Effector memory CD4-positive, alpha-beta T cell (primary cell): Measurements from ENCODE around the gene ZFHX3.

ENCODE experiments used
- DNase-seq, 3 donors: peaks; one replicate each; pipeline ENCODE4 v3.0.0-alpha.2; 2020
- H3K27ac ChIP-seq: 2 replicates; pipeline ENCODE4 v1.7.0; 2013; ENCODE audit warnings: mild to moderate bottlenecking, low read length, moderate library complexity; ENCODE audit not compliant: insufficient read depth, poor library complexity, severe bottlenecking
- H3K27me3 ChIP-seq: replicated peaks from 2 replicates; pipeline ENCODE4 v1.7.0; 2013; ENCODE audit warnings: mild to moderate bottlenecking, low read length; ENCODE audit not compliant: insufficient read depth, control insufficient read depth, poor library complexity, severe bottlenecking
- H3K36me3 ChIP-seq: 2 replicates; pipeline ENCODE4 v1.7.0; 2013; ENCODE audit warnings: mild to moderate bottlenecking, low read length, moderate library complexity; ENCODE audit not compliant: control insufficient read depth, insufficient read depth
- H3K4me1 ChIP-seq: 2 replicates; pipeline ENCODE4 v1.7.0; 2013; ENCODE audit warnings: low read length, mild to moderate bottlenecking; ENCODE audit not compliant: control insufficient read depth, insufficient read depth, poor library complexity, severe bottlenecking
- H3K4me3 ChIP-seq: 2 replicates; pipeline ENCODE4 v1.7.0; 2013; ENCODE audit warnings: low read length, low read depth, mild to moderate bottlenecking; ENCODE audit not compliant: insufficient read depth, poor library complexity, severe bottlenecking
- H3K9me3 ChIP-seq: 2 replicates; pipeline ENCODE4 v1.7.0; 2013; ENCODE audit warnings: mild to moderate bottlenecking, low read length, moderate library complexity; ENCODE audit not compliant: control insufficient read depth

The ZFHX3 gene

DNA sequence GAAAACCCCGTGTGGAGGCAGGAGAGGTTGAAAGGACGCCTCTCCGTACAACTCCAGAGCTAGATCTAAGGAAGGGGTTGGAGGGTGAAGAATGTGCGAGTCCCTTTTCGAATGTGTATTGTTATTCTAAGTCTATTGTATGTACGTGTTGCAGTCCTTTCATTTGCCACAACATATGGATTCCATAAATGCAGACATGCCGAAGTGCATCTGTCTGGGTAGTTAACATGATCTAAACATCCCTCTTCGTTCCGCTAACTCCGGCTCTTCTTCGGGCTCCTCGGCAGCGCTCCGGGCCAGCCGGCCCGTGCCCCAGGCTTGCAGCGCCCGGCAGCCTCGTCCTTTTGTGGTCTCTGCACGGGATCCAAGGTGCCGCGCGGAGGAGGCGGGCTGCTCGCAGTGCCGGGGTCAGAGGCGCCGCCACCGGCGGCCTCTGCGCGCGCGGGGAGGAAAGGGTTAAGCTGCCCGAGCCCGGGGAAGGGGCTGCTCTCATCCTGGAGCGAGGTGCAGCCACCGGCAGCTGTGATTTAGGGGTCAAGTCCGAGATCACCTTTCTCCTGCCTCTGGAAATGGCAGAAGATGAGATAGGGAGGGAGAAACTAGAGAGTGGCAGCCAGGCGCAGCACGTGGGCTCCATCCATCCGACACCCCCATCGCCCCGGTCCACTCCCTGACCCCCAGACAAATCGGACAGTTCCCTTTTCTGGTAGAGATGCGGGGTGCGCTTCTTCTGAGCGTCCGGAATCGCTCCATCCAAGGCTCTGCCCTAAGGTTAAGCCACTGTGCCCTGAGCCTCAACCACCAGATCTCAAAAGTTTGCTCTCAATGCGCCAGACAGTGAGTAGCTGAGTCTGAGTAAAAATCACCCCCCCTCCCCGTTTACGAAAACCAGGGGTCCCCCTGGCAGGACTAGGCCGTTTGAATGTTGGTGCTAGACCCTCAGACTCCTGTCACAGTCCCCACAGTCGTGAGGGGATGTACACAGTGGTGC lies 15.1 kb upstream of the ZFHX3 start:
- H3K4me1 ChIP-seq: no peaks in the 10 kb centered on the region
- H3K4me3 ChIP-seq: no peak overlapping the region
- no peak for DNase-seq
- H3K9me3 ChIP-seq: no peaks in the 10 kb centered on the region
- no peaks in the 10 kb centered on the region for H3K36me3 ChIP-seq
- H3K27ac ChIP-seq: no peak overlapping the region
- peaks cover 16% of the 10 kb centered on the region for H3K27me3 ChIP-seq

DNA sequence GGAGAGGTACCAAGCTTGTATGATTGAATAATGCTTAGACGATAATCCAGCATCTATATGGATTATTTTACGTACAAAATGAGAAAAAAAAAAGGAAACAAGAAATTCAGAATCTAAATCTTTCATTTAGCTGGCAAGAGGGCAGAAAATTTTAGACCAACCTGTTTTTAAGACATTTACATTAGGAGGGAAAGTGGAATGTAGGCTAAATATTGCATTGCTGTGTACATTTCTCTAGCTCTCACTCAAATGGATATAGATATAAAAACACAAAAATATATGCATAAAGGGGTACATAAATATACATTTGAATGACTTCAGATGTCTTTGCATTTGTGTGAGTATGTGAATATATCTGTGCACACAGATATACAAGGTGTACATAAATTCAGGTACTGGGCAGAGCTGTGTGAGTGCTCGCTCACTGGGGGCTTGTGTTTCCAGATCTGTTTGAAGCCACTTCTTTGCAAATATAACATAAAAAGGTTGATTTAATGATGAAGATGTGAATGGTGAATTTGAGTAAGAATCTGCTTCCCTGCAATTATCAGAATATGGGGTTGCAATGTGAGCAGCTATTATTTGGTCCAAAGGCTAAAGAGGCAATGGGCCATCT lies 14.2 kb upstream of the ZFHX3 start:
- no peak overlapping the region for H3K27ac ChIP-seq
- H3K27me3 ChIP-seq: peaks cover 16% of the 10 kb centered on the region
- H3K4me3 ChIP-seq: no peak overlapping the region
- H3K9me3 ChIP-seq: no peaks in the 10 kb centered on the region
- no peaks in the 10 kb centered on the region for H3K4me1 ChIP-seq
- DNase-seq: no peak
- H3K36me3 ChIP-seq: no peaks in the 10 kb centered on the region

DNA sequence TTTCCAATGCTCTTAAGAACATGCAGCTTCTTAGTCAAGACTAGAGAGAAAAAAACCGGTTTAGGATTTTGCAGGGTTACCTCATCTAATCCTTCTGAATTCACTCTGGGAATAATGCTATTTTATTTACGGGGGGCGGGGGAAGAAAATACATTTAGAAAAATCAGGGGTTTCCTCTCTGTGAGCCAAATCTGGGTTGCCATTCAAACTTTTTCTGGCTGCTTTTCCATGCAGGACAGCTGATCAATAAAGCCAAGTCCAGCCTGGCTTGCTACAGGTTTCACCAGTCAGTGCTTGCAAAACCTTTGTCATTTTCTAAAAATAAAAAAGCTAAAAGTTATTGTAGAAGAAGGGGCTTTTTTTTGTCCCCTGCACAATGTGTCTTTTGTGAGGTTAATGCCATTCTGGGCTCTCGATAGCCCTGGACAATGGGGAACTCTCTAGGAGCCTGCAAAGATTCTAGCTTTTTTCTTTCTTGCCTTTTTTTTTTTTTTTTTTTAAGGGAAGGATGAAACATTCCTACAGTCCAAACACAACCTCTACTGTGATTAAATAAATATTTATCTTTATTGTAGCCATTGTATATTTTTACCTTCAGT lies 13.1 kb upstream of the ZFHX3 start:
- no peak overlapping the region for H3K4me3 ChIP-seq
- no peaks in the 10 kb centered on the region for H3K4me1 ChIP-seq
- H3K27me3 ChIP-seq: peaks cover 17% of the 10 kb centered on the region
- no peak overlapping the region for H3K27ac ChIP-seq
- DNase-seq: no peak
- H3K9me3 ChIP-seq: no peaks in the 10 kb centered on the region
- H3K36me3 ChIP-seq: no peaks in the 10 kb centered on the region

DNA sequence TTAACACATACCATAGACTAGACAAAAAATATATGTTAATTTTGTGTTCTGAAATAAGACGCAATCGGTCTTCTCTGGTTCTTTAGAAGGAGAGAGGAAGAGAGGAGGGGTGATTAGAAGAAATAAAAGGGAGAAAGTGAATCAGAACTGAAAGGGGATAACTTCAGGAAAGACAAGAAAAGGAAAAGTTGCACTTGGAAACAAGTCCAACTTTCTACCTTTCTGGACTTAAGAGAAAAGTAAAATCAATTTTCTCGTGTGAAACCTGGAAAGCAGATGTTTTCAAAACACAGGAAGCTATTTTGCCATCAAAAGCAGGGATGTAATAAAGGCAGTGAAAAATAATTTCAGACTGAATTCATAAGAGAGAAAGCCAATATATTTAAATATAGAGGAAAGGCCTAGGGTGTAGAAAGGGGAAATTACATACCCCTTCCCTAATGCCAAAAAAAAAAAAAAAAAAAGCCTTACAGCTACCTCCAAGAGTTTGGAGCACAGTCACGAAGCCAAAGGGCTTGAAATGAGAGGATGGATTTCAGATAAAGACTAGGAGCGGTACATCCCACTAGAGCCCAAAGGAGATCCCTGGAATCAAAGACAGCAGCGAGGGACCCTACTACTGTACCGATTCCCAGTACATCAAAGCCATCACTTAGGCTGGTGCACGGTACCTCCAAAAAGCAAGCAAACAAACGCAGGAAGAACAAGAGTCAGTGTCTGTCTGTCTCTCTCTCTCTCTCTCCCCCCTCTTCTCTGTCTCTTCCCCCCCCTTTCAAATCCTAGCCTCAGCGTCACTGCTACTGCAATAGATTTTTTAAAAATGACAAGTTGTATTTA lies 12.1 kb upstream of the ZFHX3 start:
- H3K4me3 ChIP-seq: no peak overlapping the region

DNA sequence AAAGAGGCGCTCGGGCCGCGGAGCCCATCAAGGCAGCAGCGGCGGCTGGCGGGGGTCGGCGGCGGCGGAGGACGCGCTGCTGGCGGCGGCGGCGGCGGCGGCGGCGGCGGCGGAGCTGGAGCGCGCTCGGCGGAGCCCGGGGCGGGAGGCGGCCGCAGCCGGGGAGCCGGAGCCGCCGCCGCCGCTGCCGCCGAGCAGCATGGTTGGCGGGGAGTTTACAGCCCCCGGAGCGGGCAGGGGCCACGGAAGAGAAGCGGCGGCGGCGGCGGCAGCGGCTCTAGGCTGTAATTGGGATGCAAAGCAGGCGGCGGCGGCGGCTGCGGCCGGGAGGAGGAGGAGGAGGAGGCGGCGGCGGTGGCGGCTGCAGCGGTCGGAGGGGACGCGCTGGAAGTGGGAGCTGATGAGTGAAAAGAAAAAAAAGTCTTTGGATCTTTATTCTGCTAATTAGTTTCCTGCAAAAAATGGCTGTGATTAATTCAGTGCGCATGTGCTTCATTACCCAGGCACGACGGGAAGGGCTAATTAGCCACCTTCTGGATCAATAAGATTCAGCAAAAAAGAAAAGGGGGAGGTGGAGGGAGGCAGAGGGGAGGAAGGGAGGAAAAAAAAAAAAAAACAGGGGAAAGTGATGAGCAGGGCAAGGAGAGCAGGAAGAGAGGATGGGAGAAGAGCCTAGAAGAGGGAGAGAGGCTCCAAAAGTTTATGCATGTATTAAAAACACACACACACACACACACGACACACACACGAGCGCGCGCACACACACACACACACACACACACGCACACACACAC lies 10.9 kb upstream of the ZFHX3 start:
- no peaks in the 10 kb centered on the region for H3K9me3 ChIP-seq
- DNase-seq: no peak
- H3K27me3 ChIP-seq: peaks cover 12% of the 10 kb centered on the region
- H3K27ac ChIP-seq: no peak overlapping the region
- H3K4me3 ChIP-seq: peak overlapping the region; percentile 53
- H3K36me3 ChIP-seq: no peaks in the 10 kb centered on the region
- H3K4me1 ChIP-seq: no peaks in the 10 kb centered on the region

More for the DNA sequence above, 12.1 kb upstream of the ZFHX3 start:
- Histone ChIP-seq H3K9me3 (no peaks in the 10 kb centered on the region), H3K27me3 (peaks cover 18% of the 10 kb centered on the region), H3K27ac (no peak overlapping the region), H3K36me3 (no peaks in the 10 kb centered on the region), H3K4me1 (no peaks in the 10 kb centered on the region)
- DNase-seq: no peak

DNA sequence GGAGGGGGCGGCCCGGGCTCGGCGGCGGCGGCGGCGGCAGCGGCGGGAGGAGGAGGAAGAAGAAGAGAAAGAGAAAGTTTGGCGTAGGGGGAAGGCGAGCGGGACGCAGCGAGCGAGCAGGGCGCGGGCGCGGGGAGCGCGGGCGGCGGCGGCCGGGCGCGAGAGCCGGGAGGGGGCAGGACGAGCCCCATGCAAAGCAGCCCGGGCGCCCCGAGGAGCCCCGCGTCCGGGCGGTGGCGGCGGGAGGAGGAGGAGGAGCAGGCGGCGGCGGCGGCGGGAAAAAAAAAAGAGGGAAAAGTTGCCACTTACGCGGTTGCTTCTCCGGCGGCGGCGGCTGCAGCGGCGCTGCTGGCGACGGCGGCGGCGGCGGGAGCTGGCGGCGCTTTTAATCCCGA lies 10.3 kb upstream of the ZFHX3 start:
- Histone ChIP-seq H3K36me3 (no peaks in the 10 kb centered on the region), H3K27ac (no peak overlapping the region), H3K4me3 (peak overlapping the region; percentile 39), H3K9me3 (no peaks in the 10 kb centered on the region), H3K27me3 (peaks cover 11% of the 10 kb centered on the region), H3K4me1 (no peaks in the 10 kb centered on the region)
- no peak for DNase-seq

DNA sequence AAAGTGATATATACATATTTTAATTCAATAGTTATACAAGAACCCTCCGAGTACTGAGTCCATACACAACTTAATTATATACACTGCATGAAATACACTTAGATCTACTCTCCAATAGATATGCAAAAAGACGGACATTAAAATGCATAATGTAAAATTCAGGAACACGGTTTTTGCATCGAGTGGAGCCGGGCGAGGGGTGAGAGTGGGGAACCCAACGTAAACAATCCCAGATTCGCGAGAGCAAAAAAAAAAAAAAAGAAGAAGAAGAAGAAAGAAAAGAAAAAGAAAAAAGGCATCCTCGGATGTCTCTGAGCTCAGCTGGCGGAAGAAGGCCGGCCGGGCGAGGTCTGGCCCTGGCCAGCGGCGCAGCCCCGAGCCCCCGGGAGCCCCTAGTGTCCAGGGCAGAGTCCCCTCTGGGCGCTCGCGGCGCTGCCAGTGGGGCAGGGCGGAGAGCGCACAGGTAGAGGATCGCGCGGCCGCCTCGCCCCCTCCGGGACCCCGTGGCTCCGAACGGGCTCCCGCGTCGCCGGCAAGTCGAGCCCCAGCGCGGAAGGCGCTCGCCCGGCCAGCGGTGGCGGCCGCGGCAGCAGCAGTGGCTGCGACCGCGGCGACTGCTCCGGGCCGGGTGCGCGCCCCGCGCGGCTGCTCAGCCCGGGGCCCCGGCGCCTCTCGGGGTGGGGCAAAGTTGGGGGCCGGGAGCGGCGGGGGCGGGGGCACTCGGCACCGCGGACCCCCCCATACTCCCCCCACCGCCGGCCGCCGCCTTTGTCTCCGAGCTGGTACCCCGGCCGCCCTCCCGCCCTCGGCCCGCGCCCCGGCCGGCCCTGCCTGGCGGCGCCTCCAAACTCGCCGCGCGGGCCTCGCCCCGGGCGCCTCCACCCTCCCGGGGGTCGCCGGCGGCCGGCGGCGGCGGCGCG lies 9.6 kb upstream of the ZFHX3 start:
- Histone ChIP-seq H3K36me3 (no peaks in the 10 kb centered on the region), H3K4me3 (peak overlapping the region; percentile 17), H3K27ac (no peak overlapping the region), H3K4me1 (no peaks in the 10 kb centered on the region), H3K9me3 (no peaks in the 10 kb centered on the region), H3K27me3 (peaks cover 11% of the 10 kb centered on the region)
- DNase-seq: no peak

DNA sequence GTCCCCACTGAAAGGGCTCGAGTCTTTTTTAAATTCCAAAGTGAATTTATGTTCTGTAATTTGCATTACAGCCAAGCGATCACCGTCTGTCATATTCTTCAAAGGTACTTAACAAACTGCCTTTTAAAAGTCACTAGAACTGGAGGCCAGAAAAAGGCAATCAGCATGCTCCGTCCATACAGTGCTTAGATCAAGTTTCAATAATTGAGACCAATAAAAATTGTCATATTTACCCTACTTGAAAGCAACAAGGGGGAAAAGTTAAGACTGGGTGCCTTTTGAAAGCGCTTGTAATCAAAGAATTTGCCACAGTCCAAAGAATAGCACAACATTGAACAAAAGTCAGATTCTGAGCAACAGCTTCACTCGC lies 9.0 kb upstream of the ZFHX3 start:
- Histone ChIP-seq H3K4me3 (peak overlapping the region; percentile 17), H3K36me3 (no peaks in the 10 kb centered on the region), H3K4me1 (no peaks in the 10 kb centered on the region), H3K27me3 (peaks cover 7% of the 10 kb centered on the region), H3K9me3 (no peaks in the 10 kb centered on the region), H3K27ac (no peak overlapping the region)
- DNase-seq: no peak
